ENCODE data around the gene DDX51.
"Not testable (repeated sequence)": the region's sequence is repeated elsewhere in the genome, so short reads cannot be mapped to it uniquely, and the experiment has no call there.

The DDX51 gene

DNA sequence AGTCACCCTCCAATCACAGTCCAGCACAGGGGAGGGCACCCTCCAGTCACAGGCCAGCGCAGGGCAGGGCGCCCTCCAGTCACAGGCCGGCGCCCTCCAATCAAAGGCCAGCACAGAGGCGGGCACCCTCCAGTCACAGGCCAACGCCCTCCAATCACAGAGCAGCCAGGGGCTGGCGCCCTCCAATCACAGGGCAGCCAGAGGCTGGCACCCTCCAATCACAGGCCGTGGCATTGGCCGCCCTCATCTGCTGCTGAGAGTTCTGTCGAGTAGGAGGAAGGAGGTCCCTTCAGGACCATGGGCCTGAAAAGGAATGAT lies 26.6 kb downstream of the DDX51 start:
- DNase-seq (ENCODE audit: low spot score) = peak; percentile 38

DNA sequence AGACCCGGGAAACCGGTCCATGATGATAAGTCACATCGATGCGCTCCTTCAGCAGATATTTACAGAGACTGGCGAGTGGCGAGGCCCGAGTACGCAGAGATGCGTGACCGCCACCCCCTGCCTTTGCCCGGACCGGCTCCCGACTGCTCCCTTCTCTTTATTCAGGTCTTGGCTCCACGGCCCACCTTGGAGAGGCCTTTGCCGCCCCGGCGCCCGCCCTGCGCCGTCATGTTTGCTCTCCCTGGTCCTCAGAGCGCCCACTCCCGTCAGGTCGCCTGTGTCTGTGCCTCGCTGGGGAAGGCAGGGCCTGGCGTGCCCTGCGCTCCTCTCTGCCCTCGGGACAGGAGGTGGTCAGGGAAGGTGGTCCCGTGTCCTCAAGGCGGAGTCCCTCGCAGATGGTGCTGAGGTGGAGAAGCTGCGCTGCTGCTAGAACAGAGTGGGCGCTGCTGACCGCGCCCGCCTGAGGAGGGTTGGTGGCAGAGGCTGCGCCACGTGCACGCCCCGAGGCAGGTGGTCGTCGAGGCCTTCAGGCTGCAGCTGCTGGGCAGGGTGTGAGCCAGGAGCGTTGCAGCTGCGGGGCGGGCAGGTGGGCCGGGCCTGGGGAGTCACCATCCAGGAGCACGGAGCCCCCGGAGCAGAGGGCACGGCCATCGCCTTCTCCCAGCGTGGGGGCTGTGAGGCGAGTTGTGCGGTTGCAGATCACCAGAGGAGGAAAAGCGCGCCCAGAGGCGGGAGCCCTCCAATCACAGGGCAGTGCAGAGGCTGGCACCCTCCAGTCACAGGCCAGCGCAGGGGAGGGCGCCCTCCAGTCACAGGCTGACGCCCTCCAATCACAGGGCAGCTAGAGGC lies 27.2 kb downstream of the DDX51 start:
- no peak for DNase-seq (ENCODE audit: low spot score)

GRCh38 chr12:132115500-132115899 lies 28.6 kb downstream of the DDX51 start:
- DNase-seq (ENCODE audit: low spot score) = no peak

DNA sequence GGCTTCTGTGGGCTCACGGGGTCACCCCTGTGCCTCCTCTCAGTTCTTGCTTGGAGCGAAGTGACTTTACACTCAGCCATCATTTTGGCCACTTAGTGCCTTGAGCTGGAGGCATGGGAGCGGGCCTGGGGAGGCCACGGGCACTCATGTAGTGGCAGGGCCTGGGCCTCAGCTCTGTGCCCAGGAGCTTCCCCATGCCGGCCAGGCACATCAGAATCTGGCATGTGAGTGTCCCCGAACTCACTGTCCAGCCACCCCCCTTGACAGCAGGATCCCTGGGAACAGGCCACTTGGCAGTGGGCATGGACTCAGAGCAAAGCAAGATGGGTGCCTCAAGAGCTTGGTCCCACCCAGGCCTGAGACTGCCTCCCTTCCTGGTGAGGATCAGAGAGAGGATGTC lies 29.5 kb downstream of the DDX51 start:
- no peak for DNase-seq (ENCODE audit: low spot score)

DNA sequence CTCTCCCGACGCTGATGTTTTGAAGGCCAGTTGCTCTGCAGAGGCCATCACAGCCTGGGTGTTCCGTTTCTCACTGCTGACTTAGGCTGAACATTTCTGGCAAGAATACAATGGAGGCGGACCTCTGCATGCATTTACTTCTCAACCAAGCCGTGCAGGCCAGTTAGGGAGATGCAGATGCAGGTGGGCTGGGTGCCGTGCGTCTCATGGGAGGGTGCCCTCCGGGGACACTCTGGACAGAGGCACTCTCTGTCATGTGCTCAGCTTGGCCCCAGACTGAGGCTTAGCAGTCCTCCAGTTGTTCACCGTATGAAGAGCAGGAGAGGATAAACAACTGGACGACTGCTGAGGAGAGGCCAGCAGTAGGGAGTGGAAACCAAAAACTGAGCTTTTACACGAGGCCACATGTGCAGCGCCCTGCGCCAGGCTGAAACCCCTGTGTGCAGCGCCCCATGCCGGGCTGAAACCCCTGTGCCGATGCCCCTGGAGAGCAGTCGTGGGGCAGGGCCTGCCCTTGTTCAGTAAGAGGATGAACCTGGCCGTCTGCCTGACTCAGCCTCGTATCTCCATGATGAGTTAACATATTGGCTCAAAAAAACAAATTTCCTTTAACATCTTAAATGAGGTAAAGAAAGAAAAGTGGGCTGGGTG lies 32.3 kb downstream of the DDX51 start:
- DNase-seq (ENCODE audit: low spot score) = no peak

DNA sequence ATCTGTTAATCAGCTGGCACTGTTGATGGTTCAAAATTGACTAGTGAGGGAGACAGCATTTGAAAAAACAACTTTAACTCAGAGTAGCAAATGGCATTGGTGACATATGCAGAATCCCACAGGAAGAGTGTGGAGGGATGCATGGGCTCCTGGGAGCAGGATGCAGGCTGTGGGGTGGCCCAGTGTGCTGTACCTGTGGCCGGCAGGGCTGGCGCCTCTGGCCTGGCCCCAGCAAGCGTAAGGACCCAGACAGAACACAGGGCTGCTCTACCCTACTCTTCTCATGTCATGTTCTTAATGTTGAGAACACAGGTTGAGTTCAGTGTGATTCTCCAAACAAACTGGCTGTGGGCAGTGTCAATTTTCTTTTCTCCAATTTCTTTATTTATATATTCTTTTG lies 33.4 kb downstream of the DDX51 start:
- no peak for DNase-seq (ENCODE audit: low spot score)

GRCh38 chr12:132109741-132110140 lies 34.4 kb downstream of the DDX51 start:
- no peak for DNase-seq (ENCODE audit: low spot score)

- no peak for DNase-seq (ENCODE audit: low spot score)
Measured at GRCh38 chr12:132108211-132108832, 35.8 kb downstream of the DDX51 start.

DNA sequence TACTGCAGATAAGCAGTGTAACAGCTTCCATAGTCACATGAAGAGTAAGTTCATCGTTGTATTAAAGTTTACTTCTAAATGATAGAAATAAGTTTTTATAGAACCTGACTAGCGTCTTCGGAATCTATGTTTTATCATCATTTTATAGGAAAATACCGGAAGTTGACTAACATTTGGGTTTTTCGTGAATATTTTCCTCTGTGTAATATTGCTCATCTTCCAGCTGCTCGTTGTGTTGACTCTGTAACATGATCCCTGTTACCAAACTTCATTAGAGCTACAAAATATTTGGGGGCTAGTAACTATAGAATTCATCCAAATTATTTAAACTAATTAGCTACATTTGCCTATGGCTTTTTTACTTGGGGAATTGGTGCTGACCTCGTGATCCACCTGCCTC lies 37.2 kb downstream of the DDX51 start:
- no peak for DNase-seq (ENCODE audit: low spot score)

GRCh38 chr12:132105467-132105866 lies 38.7 kb downstream of the DDX51 start:
- DNase-seq (ENCODE audit: low spot score) = no peak

DNA sequence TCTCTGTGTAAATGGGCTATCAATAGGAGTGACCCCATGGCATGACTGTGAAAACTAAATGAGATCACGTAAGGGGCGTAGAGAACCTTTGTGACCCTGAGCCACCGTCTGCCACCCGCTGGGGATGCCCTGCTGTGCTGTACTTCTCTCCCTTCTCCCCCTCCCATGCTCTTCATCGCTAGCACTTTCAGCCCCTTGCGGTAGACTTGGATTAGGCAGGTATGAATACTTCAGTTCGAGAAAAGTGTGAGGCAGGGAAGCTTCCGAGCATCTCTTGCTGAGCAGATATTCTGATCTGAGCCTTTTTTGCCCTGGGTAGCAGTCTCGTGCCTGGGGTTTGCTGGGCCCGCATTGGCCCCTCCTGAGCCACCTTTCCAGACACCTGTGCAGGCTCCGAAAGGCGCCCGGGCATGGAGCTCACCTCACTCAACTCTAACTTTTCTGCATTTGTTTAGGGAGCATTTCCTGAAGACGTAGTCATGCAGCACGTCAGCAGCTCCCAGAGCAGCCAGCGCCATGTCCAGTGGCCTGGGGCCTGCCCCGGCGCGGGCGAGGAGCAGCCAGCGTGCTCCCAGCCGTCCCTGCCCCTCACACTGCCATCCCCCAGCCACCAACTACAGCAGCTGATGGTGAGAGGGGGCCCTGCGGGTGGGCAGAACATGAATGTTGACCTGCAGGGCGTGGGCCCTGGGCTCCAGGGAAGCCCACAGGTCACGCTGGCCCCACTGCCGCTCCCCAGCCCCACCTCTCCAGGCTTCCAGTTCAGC lies 40.4 kb downstream of the DDX51 start:
- no peak for DNase-seq (ENCODE audit: low spot score)

DNA sequence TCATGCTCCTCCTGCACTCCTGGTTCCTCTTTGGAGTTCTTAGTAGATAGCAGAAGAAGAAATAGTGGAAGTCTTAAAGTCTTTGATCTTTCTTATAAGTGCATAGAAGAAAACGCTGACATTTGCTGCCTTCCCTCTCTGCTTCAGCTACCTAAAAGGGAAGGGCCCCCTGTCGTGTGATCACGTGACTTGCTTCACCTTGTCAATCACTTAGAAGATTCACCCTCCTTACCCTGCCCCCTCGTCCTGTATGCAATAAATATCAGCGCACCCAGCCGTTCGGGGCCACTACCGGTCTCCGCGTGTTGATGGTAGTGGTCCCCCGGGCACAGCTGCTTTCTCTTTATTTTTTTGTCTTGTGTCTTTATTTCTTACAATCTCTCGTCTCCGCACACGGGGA lies 41.0 kb downstream of the DDX51 start:
- not testable (repeated sequence) for DNase-seq (ENCODE audit: low spot score)

- DNase-seq (ENCODE audit: low spot score) = no peak
Measured at GRCh38 chr12:132102297-132102696, 41.8 kb downstream of the DDX51 start.

DNA sequence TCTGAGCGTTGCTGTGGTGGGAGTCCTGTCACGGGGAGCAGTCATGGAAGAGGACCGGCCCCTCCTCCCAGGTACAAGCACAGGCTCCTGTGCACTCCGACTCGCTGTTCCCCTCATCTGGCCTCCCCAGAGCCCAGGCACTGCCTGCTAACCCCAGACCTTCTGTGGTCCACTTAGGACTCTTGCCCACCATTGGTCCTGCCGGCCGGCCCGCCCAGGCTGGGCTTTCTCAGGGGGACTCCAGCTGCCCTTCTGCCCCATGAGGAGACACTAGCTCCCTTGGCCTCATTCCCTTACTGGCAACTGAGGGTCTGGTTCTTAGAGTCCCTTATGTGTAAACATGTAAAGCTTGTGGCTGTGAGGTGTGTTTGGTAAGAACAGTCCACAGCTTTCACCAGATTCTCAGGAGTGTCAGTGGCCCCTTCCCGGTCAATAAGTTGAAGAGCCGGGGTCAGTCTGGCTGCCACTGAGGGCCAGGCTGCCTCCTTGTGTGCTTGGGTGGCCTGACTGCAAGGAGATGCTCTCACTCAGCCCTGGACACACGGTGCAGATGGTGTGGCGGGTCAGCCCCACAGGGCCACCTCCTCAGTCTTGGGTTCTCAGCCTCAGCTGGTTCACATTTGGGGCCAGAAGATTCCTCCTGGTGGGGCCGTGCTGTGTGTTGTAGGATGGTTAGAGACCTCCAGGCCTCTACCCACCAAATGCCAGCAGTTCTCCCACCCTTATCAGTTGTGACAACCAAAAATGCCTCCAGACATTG lies 43.6 kb downstream of the DDX51 start:
- no peak for DNase-seq (ENCODE audit: low spot score)

GRCh38 chr12:132099739-132100138 lies 44.4 kb downstream of the DDX51 start:
- no peak for DNase-seq (ENCODE audit: low spot score)

GRCh38 chr12:132095520-132096409 lies 48.4 kb downstream of the DDX51 start:
- DNase-seq (ENCODE audit: low spot score) = no peak

- no peak for DNase-seq (ENCODE audit: low spot score)
Measured at GRCh38 chr12:132094269-132094891, 49.7 kb downstream of the DDX51 start.

DNA sequence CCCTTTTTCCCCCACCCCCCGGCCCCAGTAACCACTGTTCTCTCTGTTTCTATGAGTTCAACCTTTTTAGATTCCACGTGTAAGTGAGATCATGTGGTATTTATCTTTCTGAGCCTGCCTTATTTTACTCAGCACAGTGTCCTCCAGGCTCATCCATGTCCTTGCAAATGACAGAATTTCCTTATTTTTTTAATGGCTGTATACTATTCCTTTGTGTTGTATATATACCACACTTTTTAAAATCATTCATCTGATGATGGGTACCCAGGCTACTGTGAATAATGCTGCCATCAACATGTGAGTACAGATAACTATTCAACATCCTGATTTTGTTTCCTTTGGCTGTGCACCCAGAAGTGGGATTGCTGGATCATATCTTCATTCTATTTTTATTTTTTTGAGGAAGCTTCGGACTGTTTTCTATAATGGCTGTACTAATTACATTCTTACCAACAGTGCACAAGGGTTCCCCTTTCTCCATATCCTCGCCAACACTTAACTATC lies 54.7 kb downstream of the DDX51 start:
- DNase-seq (ENCODE audit: low spot score) = no peak
